Frontal cortex (tissue), 4 donors: ENCODE data around the gene MVP. TPM values are rescaled to one million over a fixed set of nuclear protein-coding genes. Genes with fewer than 3 reads are reported as not detected.
A peak's percentile ranks its signal among the peaks of the same experiment; 100 is the strongest.

ENCODE experiments used
- DNase-seq, 2 donors: peaks; one replicate each; pipeline ENCODE4 v3.0.0; 2012; ENCODE audit warnings: low spot score in 2 of 2
- FAIRE-seq: peaks from 2 replicates; lab custom pipeline; 2012; peaks lifted over from hg19 to GRCh38; lab: Jason Lieb, UNC
- total RNA-seq: library from RNA; depleted of rRNA; stranded (reverse); fragments of >200 nt; gene quantifications from one replicate; pipeline ENCODE4 v1.2.3, GENCODE V29; 2014
- donor health status: control.
- donor health status: control.
- donor health status: control.

Gene MVP
- total RNA-seq, 1 donor from 2014 or later = 4.5 TPM

DNA sequence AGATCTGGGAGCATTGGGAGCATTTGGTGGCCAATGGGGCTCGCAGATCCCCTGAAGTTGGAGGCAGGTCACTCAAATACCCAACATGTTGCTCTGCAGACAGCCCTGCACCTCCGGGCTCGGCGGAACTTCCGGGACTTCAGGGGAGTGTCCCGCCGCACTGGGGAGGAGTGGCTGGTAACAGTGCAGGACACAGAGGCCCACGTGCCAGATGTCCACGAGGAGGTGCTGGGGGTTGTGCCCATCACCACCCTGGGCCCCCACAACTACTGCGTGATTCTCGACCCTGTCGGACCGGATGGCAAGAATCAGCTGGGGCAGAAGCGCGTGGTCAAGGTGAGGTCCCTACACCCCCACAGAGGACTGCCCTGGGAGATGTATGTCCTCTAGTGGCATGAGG is 16.4 kb downstream of the MVP start:
- FAIRE-seq (no peak), DNase-seq (no peak)

DNA sequence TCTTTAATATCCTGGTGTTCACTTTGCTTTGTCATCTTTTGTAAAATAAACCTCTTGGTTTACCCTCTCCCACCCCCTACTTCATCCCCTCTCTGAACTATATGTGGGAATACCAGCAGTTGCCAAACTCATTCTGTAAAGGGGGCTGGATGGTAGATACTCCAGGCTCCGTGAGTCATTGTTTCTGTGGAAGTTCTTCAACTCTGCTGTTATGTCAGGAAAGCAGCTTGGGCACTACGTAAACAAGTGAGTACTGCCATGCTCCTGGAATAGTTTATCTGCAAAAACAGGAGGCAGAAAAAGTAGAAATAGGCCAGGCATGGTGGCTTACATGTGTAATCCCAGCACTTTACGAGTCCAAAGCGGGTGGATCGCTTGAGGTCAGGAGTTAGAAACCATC is 17.6 kb downstream of the MVP start:
- FAIRE-seq (no peak), DNase-seq (no peak)

DNA sequence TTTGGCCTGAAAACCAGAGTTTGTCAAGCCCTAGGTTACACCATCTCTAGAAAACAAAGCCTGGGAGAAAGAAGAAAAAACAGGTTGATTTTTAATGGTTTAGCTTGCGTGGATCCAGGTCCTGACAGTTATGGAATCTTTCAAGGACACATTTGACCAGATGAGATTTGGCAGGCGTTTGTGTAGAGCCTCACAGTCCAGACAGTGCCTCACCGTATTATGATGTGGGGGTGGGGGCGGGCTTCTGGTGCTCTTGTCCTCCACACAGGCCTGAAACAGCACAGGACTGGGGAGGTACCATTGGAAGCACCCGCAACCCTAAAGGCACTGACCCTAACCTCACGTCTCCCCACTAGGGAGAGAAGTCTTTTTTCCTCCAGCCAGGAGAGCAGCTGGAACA is 19.6 kb downstream of the MVP start:
- FAIRE-seq (no peak), DNase-seq (no peak)

DNA sequence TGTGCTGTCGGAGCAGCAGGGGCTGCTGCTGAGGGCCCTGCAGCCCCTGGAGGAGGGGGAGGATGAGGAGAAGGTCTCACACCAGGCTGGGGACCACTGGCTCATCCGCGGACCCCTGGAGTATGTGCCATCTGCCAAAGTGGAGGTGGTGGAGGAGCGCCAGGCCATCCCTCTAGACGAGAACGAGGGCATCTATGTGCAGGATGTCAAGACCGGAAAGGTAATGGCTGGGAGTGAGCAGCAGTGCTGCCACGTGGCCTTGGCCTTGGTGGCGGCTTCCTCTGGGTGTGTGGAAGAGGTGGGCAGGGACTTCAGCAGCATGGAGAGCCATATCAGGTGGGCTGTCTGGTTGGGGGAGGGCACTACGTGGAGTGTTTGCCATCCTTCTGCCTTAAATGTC is 20.0 kb downstream of the MVP start:
- FAIRE-seq (no peak), DNase-seq (no peak)

DNA sequence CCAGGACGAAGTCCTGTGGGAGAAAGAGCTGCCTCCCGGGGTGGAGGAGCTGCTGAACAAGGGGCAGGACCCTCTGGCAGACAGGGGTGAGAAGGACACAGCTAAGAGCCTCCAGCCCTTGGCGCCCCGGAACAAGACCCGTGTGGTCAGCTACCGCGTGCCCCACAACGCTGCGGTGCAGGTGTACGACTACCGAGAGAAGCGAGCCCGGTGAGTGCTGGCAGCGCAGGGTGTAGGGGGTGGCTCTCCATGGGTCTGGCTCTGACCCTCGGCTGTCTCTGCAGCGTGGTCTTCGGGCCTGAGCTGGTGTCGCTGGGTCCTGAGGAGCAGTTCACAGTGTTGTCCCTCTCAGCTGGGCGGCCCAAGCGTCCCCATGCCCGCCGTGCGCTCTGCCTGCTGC is 21.4 kb downstream of the MVP start:
- FAIRE-seq = no peak
- DNase-seq = no peak

DNA sequence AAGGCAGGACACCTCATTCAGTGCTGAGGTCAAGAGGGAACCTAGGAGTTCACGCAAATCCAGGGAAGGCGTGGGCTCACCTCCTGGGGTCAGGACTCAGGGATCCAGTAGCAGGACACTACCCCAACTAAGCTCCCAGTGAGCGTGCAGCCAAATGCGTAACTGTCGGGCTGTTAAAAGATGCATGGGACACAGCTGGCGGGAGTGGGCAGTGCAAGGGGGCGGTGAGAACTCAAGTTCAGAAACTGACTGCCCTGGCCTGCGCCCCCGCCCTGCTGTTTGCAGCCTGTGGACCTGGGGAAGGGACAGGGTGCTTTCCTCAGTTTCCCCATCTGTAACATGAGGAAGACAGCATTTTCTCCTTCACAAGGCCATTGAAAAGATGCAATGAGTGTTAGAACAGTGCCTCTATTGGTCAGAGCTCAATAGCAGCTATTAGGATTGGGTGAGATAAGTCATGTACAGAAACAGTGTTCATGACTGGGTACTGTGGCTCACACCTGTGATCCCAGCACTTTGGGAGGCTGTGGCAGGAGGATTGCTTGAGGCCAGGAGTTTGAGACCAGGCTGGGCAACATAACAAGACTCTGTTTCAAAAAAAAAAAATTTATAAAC is 22.6 kb downstream of the MVP start:
- DNase-seq = no peak
- no peak for FAIRE-seq

DNA sequence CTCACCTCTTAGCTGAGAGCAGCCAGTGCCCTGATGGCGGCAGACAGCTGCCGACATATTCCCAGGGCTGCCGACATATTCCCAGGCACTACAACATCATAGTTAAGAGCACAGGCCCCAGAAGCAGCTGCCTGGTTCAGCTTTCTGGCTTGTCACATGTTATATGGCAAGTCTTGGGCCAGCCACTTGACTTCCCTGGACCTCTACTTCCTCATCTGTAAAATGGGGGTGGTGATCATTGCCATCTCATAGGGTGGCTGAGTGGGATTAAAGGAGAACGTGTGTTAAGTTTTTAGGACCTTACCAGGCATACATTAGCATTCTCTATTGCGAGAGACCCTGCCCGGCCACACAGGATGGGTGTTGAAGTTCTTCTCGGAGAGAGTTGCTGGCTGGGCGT is 23.7 kb downstream of the MVP start:
- no peak for FAIRE-seq
- DNase-seq = no peak

DNA sequence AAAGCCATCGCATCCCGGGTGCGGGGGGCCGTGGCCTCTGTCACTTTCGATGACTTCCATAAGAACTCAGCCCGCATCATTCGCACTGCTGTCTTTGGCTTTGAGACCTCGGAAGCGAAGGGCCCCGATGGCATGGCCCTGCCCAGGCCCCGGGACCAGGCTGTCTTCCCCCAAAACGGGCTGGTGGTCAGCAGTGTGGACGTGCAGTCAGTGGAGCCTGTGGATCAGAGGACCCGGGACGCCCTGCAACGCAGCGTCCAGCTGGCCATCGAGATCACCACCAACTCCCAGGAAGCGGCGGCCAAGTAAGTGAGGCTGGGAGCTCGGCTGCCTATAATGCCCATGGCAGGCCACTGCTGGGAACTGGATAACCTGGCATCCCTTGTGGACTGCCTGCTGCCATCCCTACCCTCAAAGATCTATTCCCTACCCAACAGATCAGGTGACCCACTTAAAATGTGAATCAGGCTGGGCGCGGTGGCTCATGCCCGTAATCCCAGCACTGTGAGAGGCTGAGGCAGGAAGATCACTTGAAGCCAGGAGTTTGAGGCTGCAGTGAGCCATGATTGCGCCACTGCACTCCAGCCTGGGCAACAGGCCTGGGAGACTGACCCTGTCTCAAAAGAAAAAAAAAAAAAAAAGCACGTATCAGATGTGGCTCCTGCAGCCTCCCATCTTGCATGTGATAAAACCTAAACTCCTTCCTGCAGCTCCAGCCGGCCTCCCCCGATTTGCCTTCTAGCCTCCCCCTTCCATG is 24.5 kb downstream of the MVP start:
- no peak for FAIRE-seq
- DNase-seq = no peak

DNA sequence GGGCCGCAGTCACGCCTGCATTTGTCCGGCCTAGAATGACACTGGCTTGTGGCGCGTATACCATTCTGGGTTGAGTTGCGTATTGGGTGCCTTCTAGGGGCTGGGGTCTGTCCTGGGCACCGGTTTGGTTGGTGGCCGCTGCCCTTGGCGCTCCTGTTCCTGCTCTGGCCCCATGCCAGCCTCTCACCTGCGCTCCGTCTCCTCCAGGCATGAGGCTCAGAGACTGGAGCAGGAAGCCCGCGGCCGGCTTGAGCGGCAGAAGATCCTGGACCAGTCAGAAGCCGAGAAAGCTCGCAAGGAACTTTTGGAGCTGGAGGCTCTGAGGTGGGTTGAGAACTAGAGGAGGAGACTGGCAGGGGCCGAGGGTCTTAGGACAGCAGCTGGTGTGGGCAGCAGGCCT is 25.4 kb downstream of the MVP start:
- FAIRE-seq (no peak), DNase-seq (no peak)

DNA sequence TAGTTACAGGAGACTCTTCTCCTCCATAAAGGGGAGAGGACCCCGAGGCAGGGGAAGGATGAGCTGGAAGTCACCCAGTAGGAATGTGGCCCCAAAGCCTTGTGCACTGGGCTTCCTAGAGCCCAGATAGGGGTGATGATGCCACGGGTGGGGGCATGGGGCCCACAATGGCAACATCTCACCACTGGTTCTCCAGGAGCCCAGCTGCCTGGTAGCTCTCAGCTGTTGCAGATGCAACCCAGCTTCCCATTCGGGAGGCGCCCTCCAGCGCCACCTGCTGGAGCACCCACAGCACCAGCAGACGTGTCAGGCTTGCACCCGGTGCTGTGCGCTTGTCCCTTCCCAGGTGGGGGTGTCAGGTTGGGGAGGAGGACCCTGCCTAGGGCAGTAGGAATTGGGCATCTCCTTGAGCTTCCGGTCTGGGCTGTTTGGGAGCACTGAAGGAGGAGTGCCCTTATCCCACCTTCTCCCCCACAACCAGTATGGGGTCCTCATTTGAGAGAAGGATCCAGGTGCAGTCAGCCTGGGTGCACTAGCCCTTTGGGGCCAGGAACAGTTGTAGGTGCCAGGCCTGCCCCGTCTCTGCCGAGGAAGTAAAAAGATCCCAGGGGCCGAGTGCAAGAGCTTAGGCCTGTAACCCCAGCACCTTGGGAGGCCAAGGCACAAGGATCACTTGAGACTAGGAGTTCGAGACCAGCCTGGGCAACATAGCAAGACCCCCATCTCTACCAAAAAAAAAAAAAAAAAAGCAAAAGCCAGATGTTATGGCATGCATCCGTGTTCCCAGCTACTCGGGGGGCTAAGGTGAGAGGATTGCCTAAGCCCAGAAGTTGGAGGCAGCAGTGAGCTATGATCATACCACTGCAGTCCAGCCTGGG is 28.4 kb downstream of the MVP start:
- peak; percentile 54 to 72 for DNase-seq

DNA sequence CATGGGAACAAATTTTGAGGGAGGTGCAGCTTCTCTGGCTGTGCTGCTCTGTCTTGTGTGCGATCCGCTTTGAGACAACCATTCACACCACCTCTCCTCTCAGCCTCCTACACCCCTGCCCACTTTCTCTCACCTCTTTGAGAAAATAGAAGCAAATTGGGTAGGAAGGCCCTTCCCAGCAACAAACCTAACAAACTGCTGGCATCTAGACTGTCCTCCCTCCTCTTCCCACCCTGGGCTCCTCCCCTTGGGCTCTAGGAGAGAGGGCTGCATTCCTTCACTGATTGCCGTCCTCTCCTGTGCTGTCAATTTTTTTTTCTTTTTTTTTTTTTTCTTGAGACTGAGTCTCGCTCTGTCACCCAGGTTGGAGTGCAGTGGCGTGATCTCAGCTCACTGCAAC is 29.2 kb downstream of the MVP start:
- DNase-seq = no peak
- FAIRE-seq = no peak

More for the DNA sequence above, 28.4 kb downstream of the MVP start:
- FAIRE-seq = no peak

DNA sequence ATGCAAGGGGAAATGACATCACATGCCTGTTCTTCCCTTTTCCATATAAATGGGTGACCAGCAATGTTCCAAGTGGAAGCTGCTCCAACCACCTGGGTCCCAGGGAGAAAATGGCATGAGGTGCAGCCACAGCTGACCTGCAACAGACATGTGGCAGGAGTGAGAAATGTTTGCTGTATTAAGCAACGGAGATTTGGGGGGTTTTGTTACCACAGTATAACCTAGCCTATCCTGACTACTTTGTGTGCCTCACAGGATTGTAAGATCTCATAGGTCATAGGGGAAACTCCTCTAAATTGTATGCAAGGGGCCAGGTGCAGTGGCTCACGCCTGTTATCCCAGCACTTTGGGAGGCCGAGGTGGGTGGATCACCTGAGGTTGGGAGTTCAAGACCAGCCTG is 30.7 kb downstream of the MVP start:
- no peak for DNase-seq
- no peak for FAIRE-seq

DNA sequence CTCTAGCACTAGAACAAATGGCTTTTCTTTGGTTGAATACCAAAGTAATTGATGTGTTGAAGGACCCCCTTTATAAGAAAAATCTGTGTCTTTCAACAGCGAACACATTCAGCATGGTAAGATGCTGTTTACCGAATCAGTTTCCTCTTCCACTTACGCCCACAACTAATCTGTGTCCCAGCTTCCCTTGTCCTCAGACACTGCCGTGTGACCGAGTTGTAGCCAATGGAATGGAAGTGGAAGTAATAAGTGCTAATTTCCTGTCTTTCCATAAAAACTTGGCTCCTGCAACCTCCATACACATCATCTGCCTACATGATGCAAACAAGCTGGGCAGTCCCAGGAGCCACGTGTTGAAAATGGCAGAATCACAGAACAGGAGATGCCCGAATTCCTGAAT is 32.4 kb downstream of the MVP start:
- FAIRE-seq = no peak
- no peak for DNase-seq

DNA sequence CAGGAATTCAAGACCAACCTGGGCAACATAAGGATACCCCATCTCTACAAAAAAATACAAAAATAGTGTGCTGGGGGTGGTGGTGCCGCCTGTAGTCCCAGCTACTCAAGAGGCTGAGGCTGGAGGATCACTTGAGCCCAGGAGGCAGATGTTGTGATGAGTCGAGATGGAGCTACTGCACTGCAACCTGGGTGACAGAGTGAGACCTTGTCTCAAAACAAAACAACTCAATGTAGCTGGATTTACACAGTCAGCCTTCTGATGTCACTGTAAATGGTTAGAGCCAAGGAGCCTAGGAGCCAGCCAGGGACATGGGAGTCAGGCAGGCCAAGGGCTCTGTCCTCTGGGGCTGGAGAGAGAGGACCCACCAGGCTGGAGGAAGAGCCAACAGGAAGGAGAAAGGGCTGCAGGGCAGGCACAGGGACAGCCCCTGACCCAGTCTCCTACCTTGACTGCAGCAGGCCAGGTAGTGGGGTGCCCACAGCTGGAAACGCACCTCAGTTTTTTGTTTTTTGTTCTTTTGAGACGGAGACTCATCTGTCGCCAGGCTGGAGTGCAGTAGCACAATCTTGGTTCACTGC is 34.3 kb downstream of the MVP start:
- DNase-seq (no peak), FAIRE-seq (no peak)

DNA sequence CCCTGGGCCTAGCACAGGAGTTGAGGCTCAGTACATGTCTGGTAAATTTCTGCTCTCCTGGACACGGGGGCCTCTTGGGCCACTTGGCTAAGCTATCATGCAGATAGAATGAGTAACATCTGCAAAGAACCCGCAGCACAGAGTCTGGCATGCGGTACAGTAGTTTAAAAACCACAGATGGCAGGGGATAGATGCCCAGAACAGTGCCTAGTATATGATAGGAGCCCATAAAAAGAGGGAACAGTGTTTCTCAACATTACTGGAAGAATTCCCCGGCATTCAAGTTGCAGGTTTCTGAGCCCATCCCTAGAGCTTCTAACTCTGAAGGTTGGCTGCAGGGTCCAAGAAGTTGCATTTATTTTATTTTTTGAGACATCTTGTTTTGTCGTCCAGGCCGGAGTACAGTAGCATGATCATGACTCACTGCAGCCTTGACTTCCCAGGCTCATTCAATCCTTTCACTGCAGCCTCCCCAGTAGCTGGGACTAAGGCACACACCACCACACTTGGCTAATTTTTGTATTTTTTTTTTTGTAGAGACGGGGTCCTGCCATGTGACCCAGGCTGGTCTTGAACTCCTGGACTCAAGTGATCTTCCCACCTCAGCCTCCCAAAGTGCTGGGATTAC is 37.0 kb downstream of the MVP start:
- DNase-seq = no peak
- FAIRE-seq = no peak

DNA sequence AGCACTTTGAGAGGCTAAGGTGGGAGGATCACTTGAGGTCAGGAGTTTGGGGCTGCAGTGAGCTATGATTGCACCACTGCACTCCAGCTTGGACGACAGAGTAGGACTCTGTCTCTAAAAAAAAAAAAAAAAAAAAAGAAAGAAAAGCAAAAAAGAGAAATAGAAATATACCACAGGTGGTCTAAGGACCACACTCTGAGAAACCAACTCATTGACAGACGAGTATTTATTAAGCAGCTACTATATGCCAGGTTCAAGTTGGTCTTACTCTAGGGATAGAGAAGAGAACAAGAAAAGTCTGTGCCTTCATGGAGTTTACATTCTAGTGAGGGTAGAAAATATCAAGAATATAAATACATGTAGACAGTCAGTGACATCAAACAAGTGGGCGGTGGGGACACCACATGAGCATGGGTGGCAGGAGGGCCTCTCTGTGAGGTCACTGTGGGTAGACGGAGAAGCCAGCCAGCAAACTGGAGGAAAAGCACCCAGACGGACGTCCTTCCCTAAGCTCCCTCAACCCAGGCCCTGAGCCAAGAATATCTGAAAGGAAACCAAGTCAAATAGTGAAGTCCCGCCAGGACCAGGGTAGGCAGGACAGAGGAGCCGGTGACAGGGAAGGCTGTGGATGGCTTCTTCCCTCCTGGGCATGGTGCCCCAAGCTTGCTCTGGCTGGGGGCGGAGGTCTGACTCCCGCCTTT is 38.0 kb downstream of the MVP start:
- no peak for FAIRE-seq
- no peak for DNase-seq

DNA sequence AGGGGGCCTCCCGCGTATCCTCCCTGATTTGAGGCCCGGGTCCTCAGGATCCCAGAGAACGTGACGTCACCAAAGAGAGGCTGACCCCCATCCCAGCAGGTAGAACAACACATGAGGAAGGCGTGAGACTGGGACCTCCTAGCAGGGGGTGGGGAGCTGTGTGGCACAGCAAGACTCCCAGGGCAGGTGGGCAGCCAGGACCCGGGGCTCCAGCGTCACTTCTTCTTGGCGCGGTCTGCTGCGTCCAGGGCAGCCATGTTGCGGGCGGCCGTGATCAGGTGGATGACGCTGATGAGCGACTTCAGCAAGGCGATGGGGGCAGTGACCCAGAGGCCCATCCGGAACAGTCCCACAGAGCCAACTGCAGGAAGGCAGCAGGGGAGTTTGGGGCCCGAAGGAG is 38.7 kb downstream of the MVP start:
- no peak for FAIRE-seq

DNA sequence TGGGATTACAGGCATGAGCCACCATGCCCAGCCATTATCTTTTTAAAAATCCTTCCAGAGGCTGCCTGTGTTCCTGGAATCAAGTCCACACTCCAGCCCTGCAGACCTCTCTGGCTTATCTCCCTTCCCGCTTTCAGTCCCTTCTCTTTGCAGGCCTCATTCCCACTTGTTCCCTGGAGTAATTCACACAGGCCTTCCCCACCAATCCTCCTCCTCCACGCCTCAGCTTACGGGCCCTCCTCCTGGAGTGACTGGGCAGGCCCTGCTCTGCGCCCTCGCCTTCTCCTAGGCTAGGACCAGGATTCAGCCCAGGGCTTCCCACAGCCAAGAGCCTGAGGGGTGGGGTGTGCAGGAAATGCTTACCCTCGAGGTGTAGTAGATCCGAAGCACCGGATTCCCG is 40.0 kb downstream of the MVP start:
- no peak for FAIRE-seq

More for the DNA sequence above, 38.7 kb downstream of the MVP start:
- no peak for DNase-seq

DNA sequence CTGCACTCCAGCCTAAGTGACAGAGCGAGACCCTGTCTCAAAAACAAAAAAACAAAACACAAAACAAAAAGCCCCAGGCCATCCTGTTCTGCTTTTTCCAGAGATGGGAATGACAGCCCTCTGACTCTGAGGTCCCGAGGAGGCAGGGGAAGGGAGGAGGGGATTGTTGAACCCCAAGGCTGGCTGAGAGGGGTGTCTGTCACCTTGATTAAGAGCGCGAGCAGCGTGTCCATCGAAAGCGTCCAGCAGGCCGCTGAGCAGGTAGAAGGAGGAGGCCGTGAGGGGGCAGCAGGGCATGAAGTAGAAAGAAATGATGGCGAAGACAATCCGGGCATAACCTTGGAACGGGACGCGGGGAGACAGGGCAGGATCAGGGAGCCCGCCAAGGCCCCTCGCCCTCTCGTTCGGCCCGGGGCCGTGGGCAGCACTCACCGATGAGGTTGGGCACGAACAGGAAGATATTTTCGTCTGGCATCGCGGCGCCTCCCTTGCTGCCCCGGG is 42.2 kb downstream of the MVP start:
- FAIRE-seq (no peak), DNase-seq (no peak)

More for the DNA sequence above, 40.0 kb downstream of the MVP start:
- DNase-seq = no peak
